ENCODE measurements around the gene DIO3.

Gene DIO3

GRCh38 chr14:101559624-101560533 is 1.4 kb upstream of the DIO3 start:
- TF ChIP-seq GATA3 (IDR thresholded peaks at IDR 0.05; ENCODE audit: low read depth, low read length) (no peak), GATA2 (IDR thresholded peaks at IDR 0.05; ENCODE audit: low read depth, low read length) (no peak)

DNA sequence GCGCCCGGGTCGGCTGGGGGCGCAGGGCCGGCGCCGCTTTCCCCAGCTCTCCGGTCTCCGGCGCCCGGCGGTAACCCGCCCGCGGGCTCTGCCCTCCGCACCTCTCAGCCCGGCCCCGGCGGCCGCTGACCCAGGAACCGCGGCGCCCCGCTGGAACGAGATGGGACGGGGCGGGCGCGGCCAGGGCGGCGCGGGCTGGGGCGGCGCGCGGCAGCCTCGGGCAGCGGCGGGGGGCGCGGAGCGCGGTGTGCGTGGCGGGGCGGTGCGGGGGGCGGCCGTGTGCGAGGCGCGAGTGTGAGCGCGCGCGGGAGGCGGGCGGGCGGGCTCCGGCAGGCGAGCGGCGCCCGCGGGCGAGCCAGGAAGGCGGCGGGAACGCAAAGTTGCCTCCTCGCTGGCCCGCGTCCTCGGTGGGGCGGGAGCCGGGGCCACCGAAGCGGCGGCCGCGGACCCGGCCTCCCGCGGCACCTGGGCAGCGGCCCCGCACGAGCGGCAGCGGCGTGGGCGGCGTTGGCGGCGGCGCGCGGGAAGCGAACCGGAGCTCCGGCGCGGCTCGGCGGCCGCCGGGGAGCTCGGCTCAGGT is 671 bp upstream of the DIO3 start:
- TF ChIP-seq GATA2 (IDR thresholded peaks at IDR 0.05; ENCODE audit: low read depth, low read length), result no peak

DNA sequence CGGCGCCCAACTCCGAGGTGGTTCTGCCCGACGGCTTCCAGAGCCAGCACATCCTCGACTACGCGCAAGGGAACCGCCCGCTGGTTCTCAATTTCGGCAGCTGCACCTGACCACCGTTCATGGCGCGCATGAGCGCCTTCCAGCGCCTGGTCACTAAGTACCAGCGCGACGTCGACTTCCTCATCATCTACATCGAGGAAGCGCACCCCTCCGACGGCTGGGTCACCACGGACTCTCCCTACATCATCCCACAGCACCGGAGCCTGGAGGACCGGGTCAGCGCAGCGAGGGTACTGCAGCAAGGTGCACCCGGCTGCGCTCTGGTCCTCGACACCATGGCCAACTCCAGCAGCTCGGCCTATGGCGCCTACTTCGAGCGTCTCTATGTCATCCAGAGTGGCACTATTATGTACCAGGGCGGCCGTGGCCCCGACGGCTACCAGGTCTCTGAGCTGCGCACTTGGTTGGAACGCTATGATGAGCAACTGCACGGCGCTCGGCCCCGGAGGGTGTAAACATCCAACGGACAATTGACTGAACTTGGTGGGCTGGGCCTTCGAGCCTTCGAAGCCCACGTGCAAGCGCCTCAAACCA is 699 bp downstream of the DIO3 start:
- no peak for TF ChIP-seq GATA3 (IDR thresholded peaks at IDR 0.05; ENCODE audit: low read depth, low read length)
- TF ChIP-seq GATA2 (IDR thresholded peaks at IDR 0.05; ENCODE audit: low read depth, low read length), result no peak

- no peak for TF ChIP-seq GATA2 (IDR thresholded peaks at IDR 0.05; ENCODE audit: low read depth, low read length)
- no peak for TF ChIP-seq GATA3 (IDR thresholded peaks at IDR 0.05; ENCODE audit: low read depth, low read length)
These were observed 1.5 kb downstream of the DIO3 start for GRCh38 chr14:101562659-101563351.

DNA sequence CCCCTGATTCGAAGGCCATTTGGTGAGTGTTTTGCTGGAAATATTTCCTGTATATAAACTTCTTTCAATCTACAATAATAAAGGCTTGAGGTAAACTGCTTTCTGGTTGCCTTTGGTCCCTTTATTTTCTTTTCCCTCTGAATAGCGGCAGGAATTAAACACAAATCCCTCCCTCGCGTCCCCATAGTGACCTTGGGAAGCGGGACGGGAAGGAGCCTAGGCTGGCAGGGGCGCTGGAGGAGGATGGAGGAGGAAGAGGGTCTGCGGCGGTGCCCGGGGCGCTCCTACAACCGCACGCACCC is 2.0 kb downstream of the DIO3 start:
- no peak for TF ChIP-seq GATA3 (IDR thresholded peaks at IDR 0.05; ENCODE audit: low read depth, low read length)
- no peak for TF ChIP-seq GATA2 (IDR thresholded peaks at IDR 0.05; ENCODE audit: low read depth, low read length)

- TF ChIP-seq GATA2 (IDR thresholded peaks at IDR 0.05; ENCODE audit: low read depth, low read length) (no peak), GATA3 (IDR thresholded peaks at IDR 0.05; ENCODE audit: low read depth, low read length) (no peak)
These were observed 2.6 kb downstream of the DIO3 start for GRCh38 chr14:101563654-101564443.

- TF ChIP-seq GATA2 (IDR thresholded peaks at IDR 0.05; ENCODE audit: low read depth, low read length) (no peak), GATA3 (IDR thresholded peaks at IDR 0.05; ENCODE audit: low read depth, low read length) (no peak)
These were observed 3.1 kb downstream of the DIO3 start for GRCh38 chr14:101564444-101564776.

GRCh38 chr14:101564819-101565698 is 3.8 kb downstream of the DIO3 start:
- TF ChIP-seq GATA2 (IDR thresholded peaks at IDR 0.05; ENCODE audit: low read depth, low read length) (no peak), GATA3 (IDR thresholded peaks at IDR 0.05; ENCODE audit: low read depth, low read length) (no peak)

- TF ChIP-seq GATA2 (IDR thresholded peaks at IDR 0.05; ENCODE audit: low read depth, low read length) (no peak), GATA3 (IDR thresholded peaks at IDR 0.05; ENCODE audit: low read depth, low read length) (no peak)
These were observed 6.0 kb downstream of the DIO3 start for GRCh38 chr14:101567252-101567651.

- TF ChIP-seq GATA2 (IDR thresholded peaks at IDR 0.05; ENCODE audit: low read depth, low read length), result no peak
These were observed 9.7 kb downstream of the DIO3 start for GRCh38 chr14:101571004-101571403.

- TF ChIP-seq GATA2 (IDR thresholded peaks at IDR 0.05; ENCODE audit: low read depth, low read length) (no peak), GATA3 (IDR thresholded peaks at IDR 0.05; ENCODE audit: low read depth, low read length) (no peak)
These were observed 12.0 kb downstream of the DIO3 start for GRCh38 chr14:101573289-101573688.

DNA sequence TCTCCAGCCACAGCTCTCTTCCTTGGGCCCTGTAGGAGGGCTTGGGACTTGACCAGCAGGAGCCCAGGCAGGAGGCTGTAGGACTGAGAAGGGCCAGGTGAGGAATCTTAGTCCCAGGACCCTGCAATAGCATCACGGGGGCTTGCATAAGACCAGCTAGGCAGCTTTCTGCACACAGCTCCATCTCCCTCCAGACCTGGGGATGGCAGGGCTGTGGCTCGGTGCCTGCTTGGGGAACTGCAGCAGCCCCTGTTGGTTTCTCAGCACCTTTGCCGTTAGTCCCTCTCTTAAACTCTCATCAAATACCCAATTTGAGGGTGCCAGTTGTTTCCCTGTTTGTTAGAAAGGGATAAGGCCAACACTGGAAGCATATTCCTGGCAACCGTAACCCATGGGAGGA is 14.3 kb downstream of the DIO3 start:
- TF ChIP-seq GATA2 (IDR thresholded peaks at IDR 0.05; ENCODE audit: low read depth, low read length) (no peak), GATA3 (IDR thresholded peaks at IDR 0.05; ENCODE audit: low read depth, low read length) (no peak)

All from SH-SY5Y (cell line).